WTC11 (cell line): ENCODE data around the gene SLIT3. TPM values are rescaled to one million over a fixed set of nuclear protein-coding genes. Genes with fewer than 3 reads are reported as not detected.

Source experiments
- ATAC-seq: fragments of 200-7000 bp; cut with Tn5 transposase; 2 replicates; pipeline ENCODE4 v1.10.0; 2021; ENCODE audit warnings: mild to moderate bottlenecking, moderate library complexity
- CTCF ChIA-PET: fragments of 300-600 bp; sonication (Branson Sonifier 250); formaldehyde crosslinking; loops from one replicate; lab custom pipeline; 2021; ENCODE audit warnings: antibody characterized with exemption; lab: Charles Lee
- POLR2A ChIA-PET: fragments of 350-600 bp; sonication (Branson Sonifier 250); formaldehyde crosslinking; loops from one replicate; lab custom pipeline; 2021; ENCODE audit warnings: antibody characterized with exemption; lab: Charles Lee
- DNase-seq: peaks from one replicate; pipeline ENCODE4 v3.0.0; 2021; ENCODE audit warnings: low spot score
- H3K27ac Mint-ChIP-seq: 2 replicates; pipeline ENCODE4 v1.8.0; 2021; ENCODE audit warnings: mixed read lengths
- H3K27me3 Mint-ChIP-seq: 2 replicates; pipeline ENCODE4 v1.8.0; 2021; ENCODE audit warnings: low read depth, mild to moderate bottlenecking, moderate library complexity, mixed read lengths
- H3K36me3 Mint-ChIP-seq: 2 replicates; pipeline ENCODE4 v1.8.0; 2021; ENCODE audit warnings: mixed read lengths
- H3K4me1 Mint-ChIP-seq: 2 replicates; pipeline ENCODE4 v1.8.0; 2022; ENCODE audit warnings: mixed read lengths
- H3K4me3 Mint-ChIP-seq: 2 replicates; pipeline ENCODE4 v1.8.0; 2021; ENCODE audit warnings: mild to moderate bottlenecking, moderate library complexity, mixed read lengths
- H3K9me3 Mint-ChIP-seq: 2 replicates; pipeline ENCODE4 v1.8.0; 2021; ENCODE audit warnings: mixed read lengths
- CDX4 ChIP-seq: fragments of 250-450 bp; sonication (Bioruptor Pico); IDR thresholded peaks from 2 replicates; pipeline ENCODE4 v1.9.0; 2021; ENCODE audit warnings: moderate library complexity, mild to moderate bottlenecking, inconsistent platforms, borderline replicate concordance
- ELF4 ChIP-seq: sonication (generic); formaldehyde crosslinking; IDR thresholded peaks from 2 replicates; pipeline ENCODE4 v1.8.1; 2022; ENCODE audit warnings: low read depth, mild to moderate bottlenecking, moderate library complexity, missing genetic modification reagents
- FOXK1 ChIP-seq: sonication (generic); formaldehyde crosslinking; IDR thresholded peaks from 2 replicates; pipeline ENCODE4 v1.8.0; 2022; ENCODE audit warnings: mild to moderate bottlenecking, moderate library complexity, missing genetic modification reagents
- HMGXB4 ChIP-seq: sonication (generic); formaldehyde crosslinking; IDR thresholded peaks from 2 replicates; pipeline ENCODE4 v1.8.1; 2023; ENCODE audit warnings: mild to moderate bottlenecking, moderate library complexity, missing genetic modification reagents
- IRF2 ChIP-seq: sonication (generic); formaldehyde crosslinking; IDR thresholded peaks from 2 replicates; pipeline ENCODE4 v1.8.0; 2022; ENCODE audit warnings: low read depth, missing genetic modification reagents, borderline replicate concordance
- MLX ChIP-seq: sonication (generic); formaldehyde crosslinking; IDR thresholded peaks from 2 replicates; pipeline ENCODE4 v1.8.1; 2023; ENCODE audit warnings: mild to moderate bottlenecking, missing genetic modification reagents, moderate library complexity
- MXD4 ChIP-seq: fragments of 250-450 bp; sonication (Bioruptor Pico); IDR thresholded peaks from 2 replicates; pipeline ENCODE4 v1.8.0; 2021; ENCODE audit warnings: mild to moderate bottlenecking, moderate library complexity, borderline replicate concordance
- MYBL2 ChIP-seq: sonication (generic); formaldehyde crosslinking; IDR thresholded peaks from 2 replicates; pipeline ENCODE4 v1.8.1; 2023; ENCODE audit warnings: mild to moderate bottlenecking, moderate library complexity, missing genetic modification reagents
- NR1H2 ChIP-seq: sonication (generic); formaldehyde crosslinking; IDR thresholded peaks from 2 replicates; pipeline ENCODE4 v1.9.0; 2021; ENCODE audit warnings: mild to moderate bottlenecking, moderate library complexity, missing genetic modification reagents
- NR2C2 ChIP-seq: sonication (generic); formaldehyde crosslinking; IDR thresholded peaks from 2 replicates; pipeline ENCODE4 v1.8.0; 2022; ENCODE audit warnings: mild to moderate bottlenecking, missing genetic modification reagents
- SMAD3 ChIP-seq: sonication (generic); formaldehyde crosslinking; IDR thresholded peaks from 2 replicates; pipeline ENCODE4 v1.8.0; 2022; ENCODE audit warnings: missing genetic modification reagents, mild to moderate bottlenecking, borderline replicate concordance
- SP1 ChIP-seq: sonication (generic); formaldehyde crosslinking; conservative IDR thresholded peaks from 2 replicates; pipeline ENCODE4 v1.8.1; 2022; ENCODE audit warnings: missing genetic modification reagents
- TCF7 ChIP-seq: sonication (generic); formaldehyde crosslinking; IDR thresholded peaks from 2 replicates; pipeline ENCODE4 v1.8.0; 2022; ENCODE audit warnings: mild to moderate bottlenecking, low read depth, missing genetic modification reagents, moderate library complexity
- TEAD1 ChIP-seq: sonication (generic); formaldehyde crosslinking; IDR thresholded peaks from 2 replicates; pipeline ENCODE4 v1.8.0; 2022; ENCODE audit warnings: mild to moderate bottlenecking, missing genetic modification reagents
- ZNF219 ChIP-seq: sonication (generic); formaldehyde crosslinking; IDR thresholded peaks from 2 replicates; pipeline ENCODE4 v1.8.0; 2023; ENCODE audit warnings: missing genetic modification reagents, mild to moderate bottlenecking, borderline replicate concordance
- ZNF317 ChIP-seq: sonication (generic); formaldehyde crosslinking; IDR thresholded peaks from 2 replicates; pipeline ENCODE4 v1.8.1; 2023; ENCODE audit warnings: low read depth, mild to moderate bottlenecking, moderate library complexity, missing genetic modification reagents, borderline replicate concordance
- ZNF396 ChIP-seq: fragments of 250-450 bp; sonication (Bioruptor Pico); IDR thresholded peaks from 2 replicates; pipeline ENCODE4 v1.8.0; 2021; ENCODE audit warnings: mild to moderate bottlenecking, moderate library complexity, borderline replicate concordance
- ZNF423 ChIP-seq: fragments of 250-450 bp; sonication (Bioruptor Pico); IDR thresholded peaks from 2 replicates; pipeline ENCODE4 v2.1.2; 2022; ENCODE audit warnings: mild to moderate bottlenecking, moderate library complexity
- total RNA-seq: library from RNA; stranded (reverse); gene quantifications from 3 replicates; pipeline ENCODE4 v1.2.3, GENCODE V29; 2021
- TF ChIP-seq, protein P1 (sequence below): sonication (generic); formaldehyde crosslinking; IDR thresholded peaks from 2 replicates; pipeline ENCODE4 v1.8.1; 2023; ENCODE audit warnings: mild to moderate bottlenecking, missing genetic modification reagents
- TF ChIP-seq, protein P2 (sequence below): sonication (generic); formaldehyde crosslinking; conservative IDR thresholded peaks from 2 replicates; pipeline ENCODE4 v1.8.1; 2023; ENCODE audit warnings: mild to moderate bottlenecking, low read depth, missing genetic modification reagents, moderate library complexity
- TF ChIP-seq, protein P3 (sequence below): fragments of 200-600 bp; IDR thresholded peaks from 2 replicates; pipeline ENCODE4 v1.8.0; 2022; ENCODE audit warnings: antibody characterized with exemption
- TF ChIP-seq, protein P4 (sequence below): fragments of 250-450 bp; sonication (Bioruptor Pico); conservative IDR thresholded peaks from 2 replicates; pipeline ENCODE4 v1.9.0; 2021; ENCODE audit warnings: mild to moderate bottlenecking

SLIT3 gene
- total RNA-seq, 1 experiment from 2014 or later, result 1.9 TPM

GRCh38 chr5:169013846-169014245, 287.1 kb downstream of the SLIT3 start:
- no peaks in the 10 kb centered on the region for H3K27me3 Mint-ChIP-seq
- no peaks in the 10 kb centered on the region for H3K36me3 Mint-ChIP-seq
- ChIA-PET POLR2A (no interaction called here), CTCF (no interaction called here)
- no peak overlapping the region for H3K4me3 Mint-ChIP-seq
- H3K27ac Mint-ChIP-seq, result no peak overlapping the region
- DNase-seq (no peak), ATAC-seq (no peak)
- TF ChIP-seq TCF7 (CRISPR knock-in tag) (no peak), CDX4 (CRISPR knock-in tag) (no peak), ZNF219 (CRISPR knock-in tag) (no peak), ELF4 (CRISPR knock-in tag) (no peak), FOXK1 (CRISPR knock-in tag) (no peak), SP1 (CRISPR knock-in tag) (no peak)
- H3K9me3 Mint-ChIP-seq, result no peaks in the 10 kb centered on the region
- H3K4me1 Mint-ChIP-seq, result peaks cover 38% of the 10 kb centered on the region

DNA sequence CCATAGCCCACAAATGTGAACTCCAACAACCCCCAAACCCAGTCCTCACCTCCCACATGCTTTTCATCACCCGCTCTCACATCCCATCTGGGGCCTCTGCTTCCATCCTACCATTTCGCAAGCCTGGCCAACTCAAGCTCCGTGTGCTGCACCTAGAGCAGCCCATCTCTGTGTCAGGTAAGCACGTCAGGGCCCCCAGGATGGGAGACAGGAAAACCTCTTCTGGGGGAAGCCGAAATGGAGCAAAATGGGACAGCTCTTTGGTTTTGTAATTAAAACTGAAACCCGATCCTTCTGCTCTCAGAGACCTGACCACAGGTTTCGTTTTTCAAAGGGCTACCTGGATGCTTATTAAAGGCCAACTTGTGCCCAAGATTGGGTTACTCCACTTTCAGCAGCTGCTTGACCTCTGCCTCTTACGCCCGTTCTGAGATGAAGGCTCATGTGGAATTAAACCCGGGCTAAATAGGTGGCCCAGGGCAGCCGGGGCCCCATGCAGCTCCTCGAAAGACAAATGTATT, 287.7 kb downstream of the SLIT3 start:
- Mint-ChIP-seq H3K36me3 (no peaks in the 10 kb centered on the region), H3K4me1 (peaks cover 34% of the 10 kb centered on the region), H3K27ac (no peak overlapping the region), H3K4me3 (no peak overlapping the region), H3K9me3 (no peaks in the 10 kb centered on the region), H3K27me3 (no peaks in the 10 kb centered on the region)
- ChIA-PET POLR2A (interaction anchor here (0.6 kb wide), 2 partner anchors 12 to 15 kb away, joined by 3 read pairs; no protein-coding TSS in a partner anchor), CTCF (interaction anchor here (1.9 kb wide), 1 partner anchor 26 kb away, joined by 9 read pairs; no protein-coding TSS in a partner anchor)
- DNase-seq, result no peak
- ATAC-seq, result peak; percentile 66
- TF ChIP-seq, protein P1, sequence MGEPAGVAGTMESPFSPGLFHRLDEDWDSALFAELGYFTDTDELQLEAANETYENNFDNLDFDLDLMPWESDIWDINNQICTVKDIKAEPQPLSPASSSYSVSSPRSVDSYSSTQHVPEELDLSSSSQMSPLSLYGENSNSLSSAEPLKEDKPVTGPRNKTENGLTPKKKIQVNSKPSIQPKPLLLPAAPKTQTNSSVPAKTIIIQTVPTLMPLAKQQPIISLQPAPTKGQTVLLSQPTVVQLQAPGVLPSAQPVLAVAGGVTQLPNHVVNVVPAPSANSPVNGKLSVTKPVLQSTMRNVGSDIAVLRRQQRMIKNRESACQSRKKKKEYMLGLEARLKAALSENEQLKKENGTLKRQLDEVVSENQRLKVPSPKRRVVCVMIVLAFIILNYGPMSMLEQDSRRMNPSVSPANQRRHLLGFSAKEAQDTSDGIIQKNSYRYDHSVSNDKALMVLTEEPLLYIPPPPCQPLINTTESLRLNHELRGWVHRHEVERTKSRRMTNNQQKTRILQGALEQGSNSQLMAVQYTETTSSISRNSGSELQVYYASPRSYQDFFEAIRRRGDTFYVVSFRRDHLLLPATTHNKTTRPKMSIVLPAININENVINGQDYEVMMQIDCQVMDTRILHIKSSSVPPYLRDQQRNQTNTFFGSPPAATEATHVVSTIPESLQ (CRISPR knock-in tag), result no peak
- TF ChIP-seq, protein P2, sequence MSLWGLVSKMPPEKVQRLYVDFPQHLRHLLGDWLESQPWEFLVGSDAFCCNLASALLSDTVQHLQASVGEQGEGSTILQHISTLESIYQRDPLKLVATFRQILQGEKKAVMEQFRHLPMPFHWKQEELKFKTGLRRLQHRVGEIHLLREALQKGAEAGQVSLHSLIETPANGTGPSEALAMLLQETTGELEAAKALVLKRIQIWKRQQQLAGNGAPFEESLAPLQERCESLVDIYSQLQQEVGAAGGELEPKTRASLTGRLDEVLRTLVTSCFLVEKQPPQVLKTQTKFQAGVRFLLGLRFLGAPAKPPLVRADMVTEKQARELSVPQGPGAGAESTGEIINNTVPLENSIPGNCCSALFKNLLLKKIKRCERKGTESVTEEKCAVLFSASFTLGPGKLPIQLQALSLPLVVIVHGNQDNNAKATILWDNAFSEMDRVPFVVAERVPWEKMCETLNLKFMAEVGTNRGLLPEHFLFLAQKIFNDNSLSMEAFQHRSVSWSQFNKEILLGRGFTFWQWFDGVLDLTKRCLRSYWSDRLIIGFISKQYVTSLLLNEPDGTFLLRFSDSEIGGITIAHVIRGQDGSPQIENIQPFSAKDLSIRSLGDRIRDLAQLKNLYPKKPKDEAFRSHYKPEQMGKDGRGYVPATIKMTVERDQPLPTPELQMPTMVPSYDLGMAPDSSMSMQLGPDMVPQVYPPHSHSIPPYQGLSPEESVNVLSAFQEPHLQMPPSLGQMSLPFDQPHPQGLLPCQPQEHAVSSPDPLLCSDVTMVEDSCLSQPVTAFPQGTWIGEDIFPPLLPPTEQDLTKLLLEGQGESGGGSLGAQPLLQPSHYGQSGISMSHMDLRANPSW (CRISPR knock-in tag), result no peak
- no peak for TF ChIP-seq IRF2 (CRISPR knock-in tag)
- TF ChIP-seq TEAD1 (CRISPR knock-in tag), result no peak
- no peak for TF ChIP-seq SMAD3
- TF ChIP-seq, protein P3, sequence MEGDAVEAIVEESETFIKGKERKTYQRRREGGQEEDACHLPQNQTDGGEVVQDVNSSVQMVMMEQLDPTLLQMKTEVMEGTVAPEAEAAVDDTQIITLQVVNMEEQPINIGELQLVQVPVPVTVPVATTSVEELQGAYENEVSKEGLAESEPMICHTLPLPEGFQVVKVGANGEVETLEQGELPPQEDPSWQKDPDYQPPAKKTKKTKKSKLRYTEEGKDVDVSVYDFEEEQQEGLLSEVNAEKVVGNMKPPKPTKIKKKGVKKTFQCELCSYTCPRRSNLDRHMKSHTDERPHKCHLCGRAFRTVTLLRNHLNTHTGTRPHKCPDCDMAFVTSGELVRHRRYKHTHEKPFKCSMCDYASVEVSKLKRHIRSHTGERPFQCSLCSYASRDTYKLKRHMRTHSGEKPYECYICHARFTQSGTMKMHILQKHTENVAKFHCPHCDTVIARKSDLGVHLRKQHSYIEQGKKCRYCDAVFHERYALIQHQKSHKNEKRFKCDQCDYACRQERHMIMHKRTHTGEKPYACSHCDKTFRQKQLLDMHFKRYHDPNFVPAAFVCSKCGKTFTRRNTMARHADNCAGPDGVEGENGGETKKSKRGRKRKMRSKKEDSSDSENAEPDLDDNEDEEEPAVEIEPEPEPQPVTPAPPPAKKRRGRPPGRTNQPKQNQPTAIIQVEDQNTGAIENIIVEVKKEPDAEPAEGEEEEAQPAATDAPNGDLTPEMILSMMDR, result no peak
- TF ChIP-seq, protein P4, sequence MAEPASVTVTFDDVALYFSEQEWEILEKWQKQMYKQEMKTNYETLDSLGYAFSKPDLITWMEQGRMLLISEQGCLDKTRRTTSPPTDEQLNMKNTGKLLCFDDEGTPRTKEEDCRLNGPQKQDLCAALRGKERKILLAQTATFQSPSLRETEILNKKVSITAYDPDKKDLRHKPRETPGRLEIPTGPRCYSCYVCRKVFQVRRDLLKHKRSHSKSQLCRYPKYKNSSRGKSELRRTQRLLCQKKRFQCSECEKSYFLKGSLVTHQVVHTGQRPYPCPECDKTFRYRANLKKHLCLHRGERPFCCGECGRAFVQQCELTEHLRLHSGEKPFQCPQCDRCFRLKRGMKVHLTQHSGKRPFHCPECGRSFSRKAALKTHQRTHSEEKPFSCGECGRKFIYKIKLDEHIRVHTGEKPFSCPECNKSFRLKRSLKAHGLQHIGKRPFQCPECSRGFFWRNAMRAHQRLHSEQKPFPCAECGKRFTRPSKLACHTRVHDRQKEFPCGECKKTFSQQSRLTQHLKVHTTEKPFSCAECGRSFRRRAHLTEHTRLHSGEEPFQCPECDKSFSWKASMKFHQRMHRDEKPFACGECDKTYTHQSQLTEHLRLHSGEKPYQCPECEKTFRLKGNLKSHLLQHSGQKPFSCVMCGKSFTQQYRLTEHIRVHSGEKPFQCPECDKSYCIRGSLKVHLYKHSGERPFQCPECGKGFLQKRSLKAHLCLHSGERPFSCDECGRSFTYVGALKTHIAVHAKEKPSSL (CRISPR knock-in tag), result no peak
- TF ChIP-seq CDX4 (CRISPR knock-in tag), result no peak
- no peak for TF ChIP-seq HMGXB4 (CRISPR knock-in tag)
- no peak for TF ChIP-seq NR1H2
- TF ChIP-seq ZNF423 (CRISPR knock-in tag), result no peak
- TF ChIP-seq ZNF317 (CRISPR knock-in tag), result no peak
- no peak for TF ChIP-seq ZNF396 (CRISPR knock-in tag)
- TF ChIP-seq NR2C2 (CRISPR knock-in tag), result no peak
- TF ChIP-seq MLX (CRISPR knock-in tag), result no peak
- TF ChIP-seq MXD4, result no peak
- no peak for TF ChIP-seq MYBL2 (CRISPR knock-in tag)
